GM18873 (cell line): ENCODE measurements around the gene LPP.

Source experiments
- ATAC-seq: cut with Tn5 transposase; IDR thresholded peaks from one replicate; pipeline ENCODE4 v1.9.1; 2021; ENCODE audit warnings: mild to moderate bottlenecking, moderate library complexity, moderate number of reproducible peaks; ENCODE audit not compliant: unreplicated experiment, low FRiP score

LPP gene

DNA sequence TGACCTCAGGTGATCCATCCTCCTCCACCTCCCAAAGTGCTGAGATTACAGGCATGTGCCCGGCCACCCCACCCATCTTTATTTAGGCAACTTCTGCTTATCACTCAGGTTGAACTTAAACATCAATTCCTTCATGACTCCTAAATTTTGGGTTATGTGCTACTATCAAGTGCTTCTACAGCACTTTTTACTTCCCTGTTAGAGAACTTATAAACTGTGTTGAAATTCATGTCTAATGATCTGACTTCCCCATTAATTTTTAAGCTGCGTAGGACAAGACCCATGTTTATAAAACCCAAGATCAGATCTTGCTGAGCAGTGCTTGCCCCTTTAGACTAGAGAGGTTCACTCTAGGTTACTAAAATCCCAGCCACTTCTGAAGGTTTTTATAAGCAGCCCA is 751.6 kb downstream of the LPP start:
- ATAC-seq = no peak

- no peak for ATAC-seq
These were observed 752.3 kb downstream of the LPP start for GRCh38 chr3:188906236-188906635.

DNA sequence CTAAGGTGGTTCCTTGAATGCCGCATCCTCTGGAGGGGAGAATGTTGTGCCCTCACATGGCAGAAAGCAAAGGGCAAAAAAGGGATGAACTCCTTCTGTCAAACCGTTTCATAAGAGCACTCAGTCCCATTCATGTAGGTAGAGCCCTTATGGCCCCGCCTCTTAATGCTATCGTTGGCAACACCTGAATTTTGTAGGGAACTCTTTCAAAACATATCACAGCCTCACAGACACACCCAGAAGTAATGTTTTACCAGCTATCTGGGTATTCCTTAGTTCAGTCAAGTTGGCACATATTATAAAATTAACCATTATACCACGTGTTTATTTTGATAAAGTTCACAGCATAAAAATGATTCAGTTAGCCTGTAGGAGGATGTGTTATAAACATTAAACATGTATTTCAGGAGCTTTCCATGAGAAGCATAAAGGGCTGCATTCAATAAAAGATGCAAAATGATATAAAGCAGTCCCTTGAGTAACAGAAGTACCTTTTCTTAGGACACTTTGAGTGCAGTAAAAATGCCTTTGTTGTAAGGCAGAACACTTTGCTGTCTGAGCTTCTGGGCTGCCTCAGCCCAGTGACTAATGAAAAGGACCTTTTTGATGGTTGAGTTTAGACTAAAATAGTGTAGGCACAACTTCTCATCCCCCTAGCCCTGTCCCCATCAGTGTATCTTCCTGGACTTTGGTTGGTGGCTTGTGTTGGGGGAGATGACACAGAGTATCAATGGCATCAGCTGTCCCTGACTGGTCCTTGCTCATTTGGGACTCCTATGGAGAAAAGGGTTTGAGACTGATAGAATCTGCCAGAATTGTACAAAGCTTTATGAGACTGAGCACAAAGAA is 754.3 kb downstream of the LPP start:
- ATAC-seq = no peak

DNA sequence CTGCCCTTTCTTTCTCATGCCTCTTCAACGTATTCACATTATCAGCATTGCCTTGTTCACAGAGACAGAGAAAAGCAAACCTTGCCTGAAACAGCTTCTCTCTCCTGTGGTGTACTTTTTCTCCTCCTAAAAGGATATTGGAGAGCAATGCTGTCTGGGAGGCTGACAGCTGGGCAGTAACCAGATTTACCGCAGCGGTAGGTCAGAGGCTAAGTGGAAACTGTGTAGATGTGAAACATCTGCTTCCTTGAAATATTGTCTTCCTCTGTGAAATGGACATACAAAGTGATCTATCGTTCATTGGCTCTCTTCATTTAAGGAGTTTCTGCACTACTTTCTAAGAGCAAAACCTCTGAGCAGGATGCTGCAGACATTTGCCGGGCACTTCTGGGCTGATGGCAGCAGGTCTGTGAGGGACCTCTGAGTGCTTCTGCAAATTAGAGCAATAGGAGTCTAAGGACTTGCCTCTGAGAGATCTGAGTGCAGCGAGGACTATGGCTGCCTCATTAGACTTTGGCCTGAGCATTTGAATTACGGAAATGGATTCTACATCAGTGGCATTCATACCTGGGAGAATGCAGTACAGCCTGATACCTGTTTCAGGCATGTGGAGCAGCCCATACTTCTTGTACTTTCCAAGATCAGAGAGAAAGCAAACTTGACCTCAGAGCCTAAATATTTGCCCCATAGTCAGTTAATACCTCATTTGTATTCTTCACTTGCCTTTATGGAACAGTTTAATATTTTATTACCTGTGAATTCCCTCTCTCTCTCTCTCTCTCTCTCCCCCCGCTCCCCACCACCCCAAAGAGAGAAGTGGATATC is 757.3 kb downstream of the LPP start:
- no peak for ATAC-seq

GRCh38 chr3:188913084-188913483 is 759.1 kb downstream of the LPP start:
- no peak for ATAC-seq

- no peak for ATAC-seq
These were observed 760.6 kb downstream of the LPP start for GRCh38 chr3:188914552-188914951.

GRCh38 chr3:188915127-188915526 is 761.2 kb downstream of the LPP start:
- ATAC-seq = no peak

DNA sequence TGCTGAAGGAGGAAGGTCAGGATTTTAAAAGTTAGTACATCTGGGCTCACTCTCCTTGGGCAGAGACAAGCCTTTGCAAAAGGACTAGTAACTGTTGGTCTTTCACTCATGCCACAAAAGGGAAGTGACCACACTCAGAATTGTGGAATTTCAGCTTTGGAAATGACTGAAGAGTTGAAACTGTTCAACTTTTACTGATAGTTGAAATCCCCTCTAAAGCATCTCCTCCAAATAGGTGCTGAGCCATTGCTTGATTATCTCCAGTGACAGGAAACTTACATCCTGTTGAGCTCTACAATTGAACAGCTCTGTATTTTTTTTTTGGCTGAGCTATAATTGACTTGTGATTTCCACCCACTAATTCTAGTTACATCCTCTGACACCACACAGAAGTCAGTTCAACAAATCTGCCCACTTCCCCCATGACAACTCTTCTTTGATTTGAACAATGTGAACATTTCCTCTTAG is 763.0 kb downstream of the LPP start:
- no peak for ATAC-seq

- no peak for ATAC-seq
These were observed 764.1 kb downstream of the LPP start for GRCh38 chr3:188918093-188918492.

DNA sequence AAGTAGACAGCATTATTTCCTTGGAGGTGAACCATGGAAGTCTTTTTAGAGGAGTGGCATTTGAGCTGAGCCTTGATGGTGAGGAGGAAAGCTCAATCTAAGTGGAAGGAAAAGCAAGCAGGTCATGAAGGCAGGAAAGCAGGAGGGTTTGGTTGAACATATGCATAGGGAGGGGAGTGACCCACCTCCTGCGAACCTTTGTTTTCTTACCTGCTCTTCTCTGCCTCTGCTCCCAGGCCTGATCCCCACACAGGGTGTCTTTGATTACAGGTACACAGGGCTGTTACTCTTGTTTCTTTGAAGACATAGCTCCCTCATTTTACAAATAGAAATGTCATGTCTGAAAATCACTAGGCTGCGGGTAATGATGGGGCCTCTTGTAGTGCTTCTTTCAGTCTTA is 769.7 kb downstream of the LPP start:
- ATAC-seq = no peak

GRCh38 chr3:188925376-188925775 is 771.4 kb downstream of the LPP start:
- ATAC-seq = no peak

- ATAC-seq = no peak
These were observed 772.2 kb downstream of the LPP start for GRCh38 chr3:188926111-188926510.

DNA sequence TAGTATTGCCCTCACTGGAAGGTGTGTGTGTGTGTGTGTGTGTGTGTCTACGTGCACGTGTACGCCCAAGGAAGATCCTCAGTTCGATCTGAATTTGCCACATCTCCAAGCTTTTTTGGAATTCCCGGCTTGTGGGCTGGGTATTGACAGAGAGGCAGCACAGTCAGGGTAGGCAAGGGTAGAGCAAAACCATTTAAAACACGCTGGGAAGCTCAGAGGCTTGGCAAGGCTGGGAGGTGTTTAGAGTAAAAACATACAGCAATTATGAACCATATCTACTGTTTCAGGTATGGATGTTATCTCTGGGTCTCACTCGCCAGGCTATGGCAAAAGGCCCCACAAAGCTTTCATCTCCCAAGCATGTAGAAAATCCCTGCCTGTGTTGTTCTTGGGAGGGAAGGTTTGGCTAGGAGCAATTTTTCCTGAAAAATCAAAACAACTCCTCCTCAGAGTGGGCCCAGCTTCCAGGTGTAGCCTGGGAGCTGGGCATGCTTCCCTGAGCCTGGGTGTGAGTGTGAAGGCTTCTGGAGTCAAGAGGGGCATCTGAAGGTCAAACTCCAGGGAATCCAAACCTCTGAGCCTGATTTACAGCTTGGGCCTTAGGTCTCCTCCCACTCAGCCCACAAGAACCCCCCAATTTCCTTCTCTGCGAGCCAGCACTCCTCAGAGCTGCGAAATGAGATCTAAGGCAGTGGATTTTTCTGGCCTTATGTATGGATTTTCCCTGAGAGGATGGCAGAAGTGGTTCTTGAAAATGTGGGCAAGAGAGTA is 773.0 kb downstream of the LPP start:
- ATAC-seq = no peak

DNA sequence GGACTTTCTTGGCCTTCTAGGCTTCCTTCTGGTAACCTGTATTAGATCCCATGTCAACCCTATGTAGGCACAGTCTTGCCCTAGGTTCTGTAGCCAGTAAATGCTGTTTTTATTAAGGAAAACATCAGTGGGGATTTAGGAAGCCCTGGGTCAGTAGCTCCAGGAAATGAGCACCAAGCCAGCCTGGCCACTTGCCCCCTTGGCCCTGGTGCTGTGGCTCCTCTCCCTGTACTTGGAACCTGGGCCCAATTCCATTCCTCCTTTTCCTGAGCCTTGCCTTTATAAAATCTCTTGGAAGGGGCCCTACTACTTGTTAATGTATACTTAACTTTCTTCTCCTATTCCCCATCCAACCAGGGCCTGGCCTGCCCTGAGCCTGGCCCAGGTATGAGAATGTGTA is 774.0 kb downstream of the LPP start:
- no peak for ATAC-seq

GRCh38 chr3:188929137-188929536 is 775.2 kb downstream of the LPP start:
- ATAC-seq = no peak

- ATAC-seq = no peak
These were observed 777.1 kb downstream of the LPP start for GRCh38 chr3:188931036-188931435.

DNA sequence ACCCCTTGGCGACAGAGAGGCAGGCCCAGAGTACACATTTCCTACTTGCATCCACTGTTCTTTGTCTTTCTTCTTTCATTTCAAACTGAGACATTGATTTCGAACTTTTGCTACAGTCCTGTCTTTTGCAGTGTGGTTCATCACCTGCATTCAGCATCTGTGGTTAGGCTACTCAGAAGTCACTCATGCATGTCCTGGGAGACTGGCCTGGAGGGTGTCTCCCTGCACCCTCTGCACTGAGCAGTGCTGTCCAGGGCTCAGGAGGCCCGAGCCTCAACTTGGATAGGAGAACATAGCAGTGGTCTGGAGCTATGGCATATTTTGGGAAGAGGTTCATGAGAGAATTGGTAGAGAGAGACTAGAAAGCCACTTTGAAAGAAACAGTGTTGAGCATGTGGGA is 777.6 kb downstream of the LPP start:
- no peak for ATAC-seq

DNA sequence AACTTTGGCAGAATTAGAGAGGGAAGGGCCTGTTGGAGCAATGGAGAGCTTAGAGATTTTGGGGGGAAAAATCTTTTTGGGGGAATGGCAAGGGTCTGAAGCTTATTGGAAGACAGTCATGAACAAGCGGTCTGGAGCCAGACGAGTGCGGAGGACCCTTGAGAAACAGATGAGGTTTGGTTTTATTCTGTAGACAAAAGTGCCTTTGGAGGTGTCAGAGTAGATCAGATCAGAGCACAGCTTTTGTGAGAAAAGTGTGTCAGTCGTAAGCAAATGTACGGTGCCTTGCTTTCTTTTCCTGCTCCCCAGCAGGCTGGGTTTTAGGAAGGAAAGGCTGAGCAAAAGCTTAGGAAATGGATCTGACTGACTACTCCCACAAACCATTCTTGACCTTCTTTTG is 781.0 kb downstream of the LPP start:
- no peak for ATAC-seq

GRCh38 chr3:188936597-188937107 is 782.7 kb downstream of the LPP start:
- no peak for ATAC-seq

DNA sequence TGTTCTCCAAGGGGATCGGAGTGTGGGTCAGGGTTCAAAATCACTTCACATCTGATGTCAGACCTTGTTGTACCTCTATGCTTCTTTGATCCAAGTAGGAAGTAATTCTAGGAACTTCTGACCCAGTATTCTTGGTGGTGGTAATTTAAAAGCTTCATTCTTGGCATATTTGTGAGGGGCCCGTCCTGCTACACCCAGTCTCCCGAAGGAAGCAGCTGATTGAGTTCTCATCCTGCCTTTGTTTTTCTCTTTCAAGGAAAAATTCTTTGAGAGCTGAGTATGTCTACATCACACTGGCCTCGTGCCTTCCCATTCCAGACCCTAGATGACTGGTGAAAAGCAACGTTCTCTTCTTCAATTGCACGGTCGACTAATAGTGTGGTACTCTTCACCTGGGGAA is 783.4 kb downstream of the LPP start:
- ATAC-seq = no peak

DNA sequence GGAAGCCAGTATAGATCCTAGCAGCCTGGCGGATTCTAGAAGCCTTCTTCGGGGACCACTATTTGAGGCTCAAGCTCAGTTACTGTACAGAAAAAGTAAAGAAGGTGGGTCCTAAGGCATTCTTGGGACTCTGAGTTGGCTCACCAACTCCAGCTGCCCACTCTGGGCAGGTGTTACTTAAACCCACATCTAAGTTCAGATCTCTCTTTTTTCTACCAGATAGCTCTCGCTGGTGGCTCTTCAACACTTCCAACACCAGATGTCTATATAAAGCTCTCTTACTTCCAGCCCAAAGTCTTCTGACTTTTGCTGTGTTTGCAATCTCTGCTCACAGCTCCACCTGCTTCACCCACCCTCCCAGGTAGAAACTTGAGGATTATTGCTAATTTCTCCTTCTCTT is 785.0 kb downstream of the LPP start:
- no peak for ATAC-seq
